Fibroblast of the conjunctiva (primary cell): ENCODE measurements around the gene ITK.

Source experiments
- DNase-seq: peaks from one replicate; pipeline ENCODE4 v3.0.0-alpha.2; 2010; ENCODE audit warnings: low read depth

The ITK gene

GRCh38 chr5:157283434-157283833 lies 102.8 kb downstream of the ITK start:
- DNase-seq, result no peak

GRCh38 chr5:157284458-157285212 lies 104.0 kb downstream of the ITK start:
- DNase-seq, result no peak

- no peak for DNase-seq
These were observed 104.8 kb downstream of the ITK start for GRCh38 chr5:157285310-157286035.

GRCh38 chr5:157286761-157287211 lies 106.1 kb downstream of the ITK start:
- no peak for DNase-seq

GRCh38 chr5:157288405-157289163 lies 107.9 kb downstream of the ITK start:
- DNase-seq, result no peak

GRCh38 chr5:157289164-157289819 lies 108.7 kb downstream of the ITK start:
- no peak for DNase-seq

GRCh38 chr5:157290156-157290980 lies 109.7 kb downstream of the ITK start:
- no peak for DNase-seq

- DNase-seq, result no peak
These were observed 110.5 kb downstream of the ITK start for GRCh38 chr5:157290981-157291711.

GRCh38 chr5:157292599-157292998 lies 112.0 kb downstream of the ITK start:
- no peak for DNase-seq

GRCh38 chr5:157294407-157295091 lies 113.9 kb downstream of the ITK start:
- no peak for DNase-seq

GRCh38 chr5:157295247-157295646 lies 114.6 kb downstream of the ITK start:
- DNase-seq, result no peak

- DNase-seq, result no peak
These were observed 119.9 kb downstream of the ITK start for GRCh38 chr5:157300564-157300963.

- no peak for DNase-seq
These were observed 120.4 kb downstream of the ITK start for GRCh38 chr5:157301066-157301465.

GRCh38 chr5:157303023-157303422 lies 122.4 kb downstream of the ITK start:
- no peak for DNase-seq

- DNase-seq, result no peak
These were observed 123.2 kb downstream of the ITK start for GRCh38 chr5:157303667-157304327.
